Trophoblast cell (in vitro differentiated cells and primary cell): Measurements from ENCODE around the gene PEX11B.

Source experiments
- DNase-seq, 2 donors: peaks; one replicate each; pipeline ENCODE4 v3.0.0-alpha.2; 2016
- H2AFZ ChIP-seq: 2 replicates; pipeline ENCODE4 v1.6.1; 2013; ENCODE audit warnings: low read length, moderate library complexity, mild to moderate bottlenecking; ENCODE audit not compliant: insufficient read depth, poor library complexity
- H2AK5ac ChIP-seq: 2 replicates; pipeline ENCODE4 v1.6.1; 2013; ENCODE audit warnings: mild to moderate bottlenecking, low read length
- H2BK120ac ChIP-seq: 2 replicates; pipeline ENCODE4 v1.6.1; 2013; ENCODE audit warnings: low read length, mild to moderate bottlenecking, moderate library complexity; ENCODE audit not compliant: insufficient read depth, poor library complexity
- H2BK12ac ChIP-seq: 2 replicates; pipeline ENCODE4 v1.6.1; 2013; ENCODE audit warnings: mild to moderate bottlenecking, low read length, moderate library complexity
- H2BK5ac ChIP-seq: 2 replicates; pipeline ENCODE4 v1.6.1; 2013; ENCODE audit warnings: low read length, low read depth, moderate library complexity, mild to moderate bottlenecking; ENCODE audit not compliant: poor library complexity
- H3K14ac ChIP-seq: 2 replicates; pipeline ENCODE4 v1.6.1; 2013; ENCODE audit warnings: mild to moderate bottlenecking, low read length
- H3K18ac ChIP-seq: 2 replicates; pipeline ENCODE4 v1.6.1; 2013; ENCODE audit warnings: mild to moderate bottlenecking, low read length
- H3K23ac ChIP-seq: 2 replicates; pipeline ENCODE4 v1.6.1; 2013; ENCODE audit warnings: low read length
- H3K27ac ChIP-seq: 2 replicates; pipeline ENCODE4 v1.5.1; 2013; ENCODE audit warnings: low read depth, mild to moderate bottlenecking, inconsistent platforms, low read length, moderate library complexity
- H3K27me3 ChIP-seq: 2 replicates; pipeline ENCODE4 v1.6.1; 2013; ENCODE audit warnings: inconsistent platforms, mild to moderate bottlenecking, low read length, moderate library complexity; ENCODE audit not compliant: insufficient read depth
- H3K36me3 ChIP-seq, 2 experiments: 1 replicate in 1 of 2; 2 replicates in 1 of 2; pipeline ENCODE4 v1.6.1; 2013; ENCODE audit warnings: low read length in 2 of 2, mild to moderate bottlenecking in 2 of 2, moderate library complexity in 1 of 2; ENCODE audit not compliant: insufficient read depth in 2 of 2, control insufficient read depth in 1 of 2
- H3K4ac ChIP-seq: 2 replicates; pipeline ENCODE4 v1.6.1; 2013; ENCODE audit warnings: low read depth, mild to moderate bottlenecking, low read length, moderate library complexity
- H3K4me1 ChIP-seq, 2 experiments: 1 replicate in 1 of 2; 2 replicates in 1 of 2; pipeline ENCODE4 v1.6.1; 2013; ENCODE audit warnings: low read length in 2 of 2, mild to moderate bottlenecking in 2 of 2, moderate library complexity in 1 of 2; ENCODE audit not compliant: insufficient read depth in 2 of 2, control insufficient read depth in 1 of 2
- H3K4me2 ChIP-seq: 2 replicates; pipeline ENCODE4 v1.6.1; 2013; ENCODE audit warnings: inconsistent platforms, mild to moderate bottlenecking, low read length, moderate library complexity
- H3K4me3 ChIP-seq: 2 replicates; pipeline ENCODE4 v1.5.1; 2013; ENCODE audit warnings: mild to moderate bottlenecking, low read depth, low read length, inconsistent platforms
- H3K79me1 ChIP-seq: one replicate; pipeline ENCODE4 v1.6.1; 2013; ENCODE audit warnings: low read length
- H3K79me2 ChIP-seq: 2 replicates; pipeline ENCODE4 v1.6.1; 2013; ENCODE audit warnings: low read length, mild to moderate bottlenecking; ENCODE audit not compliant: control insufficient read depth, insufficient read depth, poor library complexity
- H3K9ac ChIP-seq: 2 replicates; pipeline ENCODE4 v1.6.1; 2013; ENCODE audit warnings: mild to moderate bottlenecking, low read length
- H3K9me3 ChIP-seq: 2 replicates; pipeline ENCODE4 v1.6.1; 2013; ENCODE audit warnings: low read depth, mild to moderate bottlenecking, control low read depth, inconsistent platforms, low read length; ENCODE audit not compliant: insufficient read depth
- H4K12ac ChIP-seq: 2 replicates; pipeline ENCODE4 v1.6.1; 2013; ENCODE audit warnings: low read depth, mild to moderate bottlenecking, low read length, moderate library complexity
- H4K8ac ChIP-seq: 2 replicates; pipeline ENCODE4 v1.6.1; 2013; ENCODE audit warnings: low read depth, mild to moderate bottlenecking, low read length, moderate library complexity
- H4K91ac ChIP-seq: one replicate; pipeline ENCODE4 v1.6.1; 2013; ENCODE audit warnings: low read depth, mild to moderate bottlenecking, low read length, moderate library complexity
- WGBS: extraction: QIAGEN DNeasy Blood & Tissue Kit; methylation state at CpG from one replicate; pipeline ENCODE4 v1.1.7; 2013; ENCODE audit warnings: missing lambda C conversion rate; ENCODE audit not compliant: insufficient read length, insufficient coverage; ENCODE audit errors: extremely low coverage; 5-methylcytosine and 5-hydroxymethylcytosine counted together

PEX11B gene

DNA sequence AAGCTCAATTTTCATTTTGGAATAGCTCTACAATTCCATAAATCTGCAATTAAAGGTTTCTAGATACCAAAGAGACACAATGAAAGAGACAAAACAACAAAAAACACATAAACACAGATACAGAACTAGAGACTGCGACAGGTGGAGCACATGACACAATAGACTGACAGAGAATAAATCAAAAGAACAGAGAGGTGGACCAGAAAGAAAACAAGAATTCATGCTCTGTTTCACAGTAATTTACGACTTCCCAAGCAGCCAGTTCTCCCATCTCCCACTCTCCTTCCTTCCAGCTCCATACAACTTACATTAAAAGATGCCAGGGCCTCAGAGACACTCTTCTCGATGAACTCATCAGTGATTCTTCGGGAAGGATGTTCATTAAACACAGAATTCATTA is 23.9 kb upstream of the PEX11B start:
- H3K9ac ChIP-seq, result no peak overlapping the region
- H2BK5ac ChIP-seq, result no peak overlapping the region
- no peaks in the 10 kb centered on the region for H3K27me3 ChIP-seq
- H3K4ac ChIP-seq, result no peak overlapping the region
- no peak overlapping the region for H3K4me3 ChIP-seq
- no peaks in the 10 kb centered on the region for H3K9me3 ChIP-seq
- no peak overlapping the region for H3K27ac ChIP-seq
- no peak overlapping the region for H3K14ac ChIP-seq
- no peak overlapping the region for H3K23ac ChIP-seq
- no peaks in the 10 kb centered on the region for H3K4me1 ChIP-seq
- H3K4me2 ChIP-seq, result no peak overlapping the region
- H3K36me3 ChIP-seq, result no peaks in the 10 kb centered on the region
- no CpG with 5 or more reads among the region's 4 CpGs for WGBS
- no peaks in the 10 kb centered on the region for H3K79me1 ChIP-seq
- H2BK120ac ChIP-seq, result no peak overlapping the region
- H2AK5ac ChIP-seq, result no peak overlapping the region
- no peak overlapping the region for H3K18ac ChIP-seq
- H4K8ac ChIP-seq, result no peak overlapping the region
- H4K12ac ChIP-seq, result no peak overlapping the region
- no peak overlapping the region for H2BK12ac ChIP-seq
- H4K91ac ChIP-seq, result no peak overlapping the region
- H3K79me2 ChIP-seq, result no peaks in the 10 kb centered on the region
- DNase-seq, result no peak
- no peak overlapping the region for H2AFZ ChIP-seq

DNA sequence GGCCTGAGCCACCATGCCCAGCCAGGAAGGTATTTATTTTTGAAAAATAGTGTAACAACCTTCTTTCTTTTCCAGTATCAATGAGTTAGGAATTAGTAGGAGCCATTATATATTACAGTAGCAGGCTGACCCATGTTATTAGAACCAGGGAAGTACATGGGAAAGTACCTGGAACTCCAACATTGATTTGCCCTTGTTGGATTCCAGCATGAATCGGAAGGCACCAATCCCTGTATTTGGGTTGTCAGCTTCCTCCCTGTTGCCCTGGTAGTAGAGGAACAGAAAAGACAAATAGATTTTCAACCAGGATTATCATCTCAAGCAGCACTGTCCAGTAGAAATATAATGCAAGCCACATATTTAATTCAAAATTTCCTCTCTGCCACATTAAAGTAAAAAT is 18.9 kb upstream of the PEX11B start:
- Histone ChIP-seq H3K9me3 (no peaks in the 10 kb centered on the region), H3K9ac (no peak overlapping the region), H3K14ac (no peak overlapping the region), H3K79me2 (no peaks in the 10 kb centered on the region), H3K27me3 (no peaks in the 10 kb centered on the region), H3K4me3 (no peak overlapping the region), H3K36me3 (no peaks in the 10 kb centered on the region), H2AK5ac (no peak overlapping the region), H2BK120ac (no peak overlapping the region), H3K18ac (no peak overlapping the region), H3K23ac (no peak overlapping the region), H4K8ac (no peak overlapping the region), H3K4ac (no peak overlapping the region), H3K27ac (no peak overlapping the region), H4K91ac (no peak overlapping the region), H3K4me1 (no peaks in the 10 kb centered on the region), H4K12ac (no peak overlapping the region), H2BK12ac (no peak overlapping the region), H2AFZ (no peak overlapping the region), H3K79me1 (no peaks in the 10 kb centered on the region), H2BK5ac (no peak overlapping the region), H3K4me2 (no peak overlapping the region)
- DNase-seq, result no peak
- WGBS, result no CpG with 5 or more reads among the region's 1 CpG

DNA sequence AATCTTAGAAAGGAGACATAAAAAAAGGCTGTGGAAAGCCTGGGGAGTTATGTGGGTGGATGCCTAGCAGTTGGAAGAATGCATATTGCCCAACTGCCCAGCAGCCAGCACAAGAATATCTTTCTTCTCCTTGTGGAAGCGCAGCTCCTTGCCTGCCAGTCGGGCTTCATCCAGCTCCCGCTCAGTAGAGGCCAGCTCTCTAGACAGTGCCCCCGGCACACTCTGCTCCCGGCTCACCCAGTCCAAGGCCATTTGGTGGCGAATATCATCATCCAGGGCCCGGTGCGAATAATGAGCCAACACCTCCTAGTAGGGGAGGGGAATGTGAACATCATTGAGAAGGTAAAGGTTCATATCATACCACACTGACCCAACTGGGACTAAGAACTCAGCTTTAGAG is 17.7 kb upstream of the PEX11B start:
- no peak overlapping the region for H2BK5ac ChIP-seq
- H4K8ac ChIP-seq, result no peak overlapping the region
- H2BK12ac ChIP-seq, result no peak overlapping the region
- no peak overlapping the region for H3K4ac ChIP-seq
- no peak overlapping the region for H3K4me2 ChIP-seq
- H3K79me2 ChIP-seq, result no peaks in the 10 kb centered on the region
- H3K23ac ChIP-seq, result no peak overlapping the region
- H3K4me1 ChIP-seq, result no peaks in the 10 kb centered on the region
- H4K12ac ChIP-seq, result no peak overlapping the region
- H3K79me1 ChIP-seq, result no peaks in the 10 kb centered on the region
- no peaks in the 10 kb centered on the region for H3K9me3 ChIP-seq
- no peak overlapping the region for H3K9ac ChIP-seq
- H3K27me3 ChIP-seq, result no peaks in the 10 kb centered on the region
- H4K91ac ChIP-seq, result no peak overlapping the region
- H3K27ac ChIP-seq, result no peak overlapping the region
- WGBS, result no CpG with 5 or more reads among the region's 8 CpGs
- H3K18ac ChIP-seq, result no peak overlapping the region
- peak; percentile 53 to 69 for DNase-seq
- no peak overlapping the region for H2AFZ ChIP-seq
- H3K14ac ChIP-seq, result no peak overlapping the region
- H2AK5ac ChIP-seq, result no peak overlapping the region
- H3K4me3 ChIP-seq, result no peak overlapping the region
- H3K36me3 ChIP-seq, result no peaks in the 10 kb centered on the region
- no peak overlapping the region for H2BK120ac ChIP-seq

DNA sequence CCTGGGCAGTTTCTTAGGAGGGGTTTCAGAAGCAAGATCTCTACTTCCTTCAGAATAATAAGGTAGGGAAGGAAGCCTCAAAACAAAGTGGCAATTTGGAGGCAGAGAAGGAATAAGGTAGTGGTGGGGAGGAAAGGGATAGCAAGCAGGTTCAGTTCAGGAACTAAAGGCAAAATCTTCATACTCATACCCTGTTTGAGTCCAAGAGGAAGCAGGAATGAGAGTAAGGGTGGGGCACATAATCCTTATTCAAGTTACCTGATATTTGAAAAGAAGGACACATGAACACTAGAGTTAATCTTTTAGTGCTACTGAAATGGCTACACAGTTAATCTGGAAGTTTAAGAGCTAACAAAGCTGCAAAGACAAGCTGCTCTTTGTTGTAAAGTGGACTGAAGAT is 17.2 kb upstream of the PEX11B start:
- no peak overlapping the region for H3K4me3 ChIP-seq
- no peak overlapping the region for H3K14ac ChIP-seq
- H3K79me2 ChIP-seq, result no peaks in the 10 kb centered on the region
- H3K9ac ChIP-seq, result no peak overlapping the region
- H3K4me2 ChIP-seq, result no peak overlapping the region
- no peaks in the 10 kb centered on the region for H3K9me3 ChIP-seq
- H3K18ac ChIP-seq, result no peak overlapping the region
- no peaks in the 10 kb centered on the region for H3K4me1 ChIP-seq
- no peak overlapping the region for H3K23ac ChIP-seq
- no peak overlapping the region for H3K4ac ChIP-seq
- H2AFZ ChIP-seq, result no peak overlapping the region
- no peak overlapping the region for H4K8ac ChIP-seq
- H3K27me3 ChIP-seq, result no peaks in the 10 kb centered on the region
- H3K79me1 ChIP-seq, result no peaks in the 10 kb centered on the region
- H4K12ac ChIP-seq, result no peak overlapping the region
- no peak overlapping the region for H2BK5ac ChIP-seq
- H2AK5ac ChIP-seq, result no peak overlapping the region
- no peak overlapping the region for H2BK12ac ChIP-seq
- no peaks in the 10 kb centered on the region for H3K36me3 ChIP-seq
- H2BK120ac ChIP-seq, result no peak overlapping the region
- no peak overlapping the region for H3K27ac ChIP-seq
- DNase-seq, result no peak
- H4K91ac ChIP-seq, result no peak overlapping the region
